RWPE1 (cell line): ENCODE results near the gene GOLGA7B.
A peak's percentile ranks its signal among the peaks of the same experiment; 100 is the strongest.
"Not testable (repeated sequence)": the region's sequence is repeated elsewhere in the genome, so short reads cannot be mapped to it uniquely, and the experiment has no call there.

ENCODE experiments used
- CTCF ChIA-PET: fragments of 350-600 bp; sonication (Branson Sonifier 250); formaldehyde crosslinking; extraction: SDS; loops from one replicate; lab custom pipeline; 2021; lab: Yijun Ruan, JAX
- POLR2A ChIA-PET: fragments of 400-600 bp; formaldehyde crosslinking; extraction: SDS; loops from one replicate; lab custom pipeline; 2020; ENCODE audit warnings: antibody characterized with exemption; ENCODE audit not compliant: low non-redundant PET; lab: Yijun Ruan, JAX
- DNase-seq: peaks from one replicate; pipeline ENCODE4 v3.0.0; 2012; ENCODE audit warnings: low spot score
- H3K27ac ChIP-seq: fragments of 450-650 bp; 2 replicates; pipeline ENCODE4 v1.5.1; 2017
- CTCF ChIP-seq: fragments of 450-650 bp; conservative IDR thresholded peaks from 2 replicates; pipeline ENCODE4 v1.5.1; 2017; ENCODE audit warnings: low read depth, mild to moderate bottlenecking

Gene GOLGA7B

GRCh38 chr10:97842656-97843280 lies 6.9 kb upstream of the GOLGA7B start:
- POLR2A ChIA-PET, result no interaction called here
- no peak for TF ChIP-seq CTCF
- H3K27ac ChIP-seq, result no peak overlapping the region
- CTCF ChIA-PET, result interaction anchor here (0.8 kb wide), 1 partner anchor 51 kb away, joined by 3 read pairs; no protein-coding TSS in a partner anchor
- DNase-seq, result no peak

GRCh38 chr10:97843281-97843671 lies 6.4 kb upstream of the GOLGA7B start:
- DNase-seq, result no peak
- ChIA-PET POLR2A (no interaction called here), CTCF (interaction anchor here (0.8 kb wide), 1 partner anchor 52 kb away, joined by 3 read pairs; no protein-coding TSS in a partner anchor)
- TF ChIP-seq CTCF, result no peak
- H3K27ac ChIP-seq, result no peak overlapping the region

- CTCF ChIA-PET, DNase-seq, POLR2A ChIA-PET, H3K27ac ChIP-seq: not testable (repeated sequence)
Measured at GRCh38 chr10:97843972-97844371, 5.7 kb upstream of the GOLGA7B start.

- no peak for DNase-seq
- ChIA-PET CTCF (no interaction called here), POLR2A (no interaction called here)
- no peak overlapping the region for H3K27ac ChIP-seq
- TF ChIP-seq CTCF, result no peak
Measured at GRCh38 chr10:97844678-97845077, 5.0 kb upstream of the GOLGA7B start.

GRCh38 chr10:97849103-97849686 lies 448 bp upstream of the GOLGA7B start:
- H3K27ac ChIP-seq, result no peak overlapping the region
- DNase-seq, result peak; percentile 58
- ChIA-PET CTCF (interaction anchor here (0.7 to 1.3 kb wide), 3 partner anchors 20 to 57 kb away, joined by 3 to 7 read pairs (median 3); no protein-coding TSS in a partner anchor), POLR2A (interaction anchor here (0.6 to 0.8 kb wide), 3 partner anchors 14 to 110 kb away, joined by 3 to 6 read pairs (median 4); no protein-coding TSS in a partner anchor)
- TF ChIP-seq CTCF, result no peak

GRCh38 chr10:97850446-97850845 lies 803 bp downstream of the GOLGA7B start:
- no peak for TF ChIP-seq CTCF
- DNase-seq, result no peak
- CTCF ChIA-PET, result interaction anchor here (1.0 to 1.5 kb wide), 2 partner anchors 18 to 59 kb away, joined by 4 to 11 read pairs; no protein-coding TSS in a partner anchor
- no peak overlapping the region for H3K27ac ChIP-seq
- POLR2A ChIA-PET, result interaction anchor here (0.7 to 0.8 kb wide), 2 partner anchors 108 to 314 kb away, joined by 3 to 4 read pairs; no protein-coding TSS in a partner anchor
